SU-DHL-6 (cell line): ENCODE data around the gene TMPRSS11E.

Experiments used
- H2AFZ ChIP-seq: fragments of 200-600 bp; sonication (generic); 2 replicates; pipeline ENCODE4 v1.6.1; 2014; ENCODE audit warnings: low read depth, mild to moderate bottlenecking, moderate library complexity, mixed read lengths, antibody characterized with exemption, low read length; ENCODE audit not compliant: severe bottlenecking
- H3F3A ChIP-seq: fragments of 200-600 bp; shearing (Covaris generic); 2 replicates; pipeline ENCODE4 v1.6.0; 2016; ENCODE audit warnings: antibody characterized with exemption, mild to moderate bottlenecking; ENCODE audit not compliant: insufficient read depth
- H3K27ac ChIP-seq: fragments of 200-600 bp; sonication (generic); 2 replicates; pipeline ENCODE4 v1.5.1; 2016; ENCODE audit warnings: low read depth, mild to moderate bottlenecking, low read length, moderate library complexity, mixed read lengths
- H3K27me3 ChIP-seq: fragments of 200-600 bp; sonication (generic), shearing (Covaris generic); 2 replicates; pipeline ENCODE4 v1.6.0; 2014; ENCODE audit warnings: mild to moderate bottlenecking, low read length
- H3K36me3 ChIP-seq: fragments of 200-600 bp; sonication (generic); 2 replicates; pipeline ENCODE4 v1.6.1; 2014; ENCODE audit warnings: mild to moderate bottlenecking, low read length, mixed read lengths
- H3K4me2 ChIP-seq: fragments of 300-600, 200-600 bp; shearing (Covaris generic), sonication (generic); 2 replicates; pipeline ENCODE4 v1.6.0; 2014; ENCODE audit warnings: low read length, low read depth, mild to moderate bottlenecking; ENCODE audit not compliant: poor library complexity, severe bottlenecking
- H3K4me3 ChIP-seq: fragments of 200-600 bp; sonication (generic); 2 replicates; pipeline ENCODE4 v1.5.1; 2014; ENCODE audit warnings: antibody characterized with exemption, low read length, mild to moderate bottlenecking, mixed read lengths; ENCODE audit not compliant: insufficient read depth, poor library complexity, severe bottlenecking
- H3K79me2 ChIP-seq: fragments of 200-600 bp; sonication (generic); 2 replicates; pipeline ENCODE4 v1.6.1; 2014; ENCODE audit warnings: mild to moderate bottlenecking, low read length, moderate library complexity; ENCODE audit not compliant: insufficient read depth
- H3K9ac ChIP-seq: fragments of 200-600 bp; sonication (generic); 2 replicates; pipeline ENCODE4 v1.7.0; 2014; ENCODE audit warnings: mild to moderate bottlenecking, low read length
- H3K9me2 ChIP-seq: fragments of 200-600 bp; sonication (generic); replicated peaks from 2 replicates; pipeline ENCODE4 v1.6.1; 2014; ENCODE audit warnings: low read length; ENCODE audit not compliant: insufficient read depth
- H3K9me3 ChIP-seq: fragments of 200-600 bp; sonication (generic); 2 replicates; pipeline ENCODE4 v1.6.1; 2014; ENCODE audit warnings: low read length, mixed read lengths; ENCODE audit not compliant: insufficient read depth
- H4K20me1 ChIP-seq: fragments of 200-600 bp; sonication (generic); 2 replicates; pipeline ENCODE4 v1.6.1; 2014; ENCODE audit warnings: low read depth, mild to moderate bottlenecking, antibody characterized with exemption, low read length, moderate library complexity, mixed read lengths
- EZH2phosphoT487 ChIP-seq: fragments of 200-600 bp; sonication (generic), shearing (Covaris generic); conservative IDR thresholded peaks from 2 replicates; pipeline ENCODE4 v1.6.1; 2018; ENCODE audit warnings: mild to moderate bottlenecking, antibody characterized with exemption, low read length, moderate library complexity, mixed read lengths
- TF ChIP-seq, protein P1 (sequence below): fragments of 200-600 bp; sonication (generic); IDR thresholded peaks from one replicate; pipeline ENCODE4 v1.5.1; 2017; ENCODE audit warnings: antibody characterized with exemption, mild to moderate bottlenecking, low read length, moderate library complexity; ENCODE audit not compliant: insufficient read depth, poor library complexity, severe bottlenecking

The TMPRSS11E gene

GRCh38 chr4:68434836-68435235, 12.4 kb upstream of the TMPRSS11E start:
- H3K36me3 ChIP-seq: no peaks in the 10 kb centered on the region
- no peaks in the 10 kb centered on the region for H4K20me1 ChIP-seq
- no peak overlapping the region for H3K4me3 ChIP-seq
- no peaks in the 10 kb centered on the region for H3K9me3 ChIP-seq
- H3K27me3 ChIP-seq: no peaks in the 10 kb centered on the region
- TF ChIP-seq EZH2phosphoT487: no peak
- TF ChIP-seq, protein P1, sequence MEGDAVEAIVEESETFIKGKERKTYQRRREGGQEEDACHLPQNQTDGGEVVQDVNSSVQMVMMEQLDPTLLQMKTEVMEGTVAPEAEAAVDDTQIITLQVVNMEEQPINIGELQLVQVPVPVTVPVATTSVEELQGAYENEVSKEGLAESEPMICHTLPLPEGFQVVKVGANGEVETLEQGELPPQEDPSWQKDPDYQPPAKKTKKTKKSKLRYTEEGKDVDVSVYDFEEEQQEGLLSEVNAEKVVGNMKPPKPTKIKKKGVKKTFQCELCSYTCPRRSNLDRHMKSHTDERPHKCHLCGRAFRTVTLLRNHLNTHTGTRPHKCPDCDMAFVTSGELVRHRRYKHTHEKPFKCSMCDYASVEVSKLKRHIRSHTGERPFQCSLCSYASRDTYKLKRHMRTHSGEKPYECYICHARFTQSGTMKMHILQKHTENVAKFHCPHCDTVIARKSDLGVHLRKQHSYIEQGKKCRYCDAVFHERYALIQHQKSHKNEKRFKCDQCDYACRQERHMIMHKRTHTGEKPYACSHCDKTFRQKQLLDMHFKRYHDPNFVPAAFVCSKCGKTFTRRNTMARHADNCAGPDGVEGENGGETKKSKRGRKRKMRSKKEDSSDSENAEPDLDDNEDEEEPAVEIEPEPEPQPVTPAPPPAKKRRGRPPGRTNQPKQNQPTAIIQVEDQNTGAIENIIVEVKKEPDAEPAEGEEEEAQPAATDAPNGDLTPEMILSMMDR: no peak
- no peaks in the 10 kb centered on the region for H3F3A ChIP-seq
- H3K4me2 ChIP-seq: no peak overlapping the region
- H3K9ac ChIP-seq: no peak overlapping the region
- H2AFZ ChIP-seq: no peak overlapping the region
- H3K27ac ChIP-seq: no peak overlapping the region
- H3K9me2 ChIP-seq: no peaks in the 10 kb centered on the region
- no peaks in the 10 kb centered on the region for H3K79me2 ChIP-seq

DNA sequence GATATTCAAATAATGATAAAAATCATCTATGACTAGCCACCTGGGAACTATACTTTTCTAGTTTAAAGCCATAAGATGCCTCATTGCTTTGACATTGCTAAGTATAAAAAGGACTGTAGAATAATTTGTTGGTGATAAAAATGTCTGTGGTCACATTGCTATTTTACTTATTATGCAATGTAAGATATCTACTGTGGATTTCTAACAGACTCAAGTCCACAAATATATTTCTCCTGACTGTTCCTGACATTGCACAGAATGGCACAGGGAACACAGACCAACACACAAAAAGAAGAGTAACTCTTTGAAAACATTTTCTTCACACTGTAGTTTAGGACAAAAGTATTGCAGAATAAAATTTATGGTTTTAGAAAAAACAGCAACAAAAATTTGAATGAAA, 2.2 kb upstream of the TMPRSS11E start:
- Histone ChIP-seq H3K27me3 (no peaks in the 10 kb centered on the region), H2AFZ (no peak overlapping the region), H3K9me2 (no peaks in the 10 kb centered on the region), H3F3A (no peaks in the 10 kb centered on the region), H3K4me3 (no peak overlapping the region), H3K36me3 (no peaks in the 10 kb centered on the region), H4K20me1 (no peaks in the 10 kb centered on the region), H3K4me2 (no peak overlapping the region), H3K79me2 (no peaks in the 10 kb centered on the region), H3K27ac (no peak overlapping the region), H3K9ac (no peak overlapping the region), H3K9me3 (no peaks in the 10 kb centered on the region)
- no peak for TF ChIP-seq EZH2phosphoT487
- TF ChIP-seq, protein P1: no peak

DNA sequence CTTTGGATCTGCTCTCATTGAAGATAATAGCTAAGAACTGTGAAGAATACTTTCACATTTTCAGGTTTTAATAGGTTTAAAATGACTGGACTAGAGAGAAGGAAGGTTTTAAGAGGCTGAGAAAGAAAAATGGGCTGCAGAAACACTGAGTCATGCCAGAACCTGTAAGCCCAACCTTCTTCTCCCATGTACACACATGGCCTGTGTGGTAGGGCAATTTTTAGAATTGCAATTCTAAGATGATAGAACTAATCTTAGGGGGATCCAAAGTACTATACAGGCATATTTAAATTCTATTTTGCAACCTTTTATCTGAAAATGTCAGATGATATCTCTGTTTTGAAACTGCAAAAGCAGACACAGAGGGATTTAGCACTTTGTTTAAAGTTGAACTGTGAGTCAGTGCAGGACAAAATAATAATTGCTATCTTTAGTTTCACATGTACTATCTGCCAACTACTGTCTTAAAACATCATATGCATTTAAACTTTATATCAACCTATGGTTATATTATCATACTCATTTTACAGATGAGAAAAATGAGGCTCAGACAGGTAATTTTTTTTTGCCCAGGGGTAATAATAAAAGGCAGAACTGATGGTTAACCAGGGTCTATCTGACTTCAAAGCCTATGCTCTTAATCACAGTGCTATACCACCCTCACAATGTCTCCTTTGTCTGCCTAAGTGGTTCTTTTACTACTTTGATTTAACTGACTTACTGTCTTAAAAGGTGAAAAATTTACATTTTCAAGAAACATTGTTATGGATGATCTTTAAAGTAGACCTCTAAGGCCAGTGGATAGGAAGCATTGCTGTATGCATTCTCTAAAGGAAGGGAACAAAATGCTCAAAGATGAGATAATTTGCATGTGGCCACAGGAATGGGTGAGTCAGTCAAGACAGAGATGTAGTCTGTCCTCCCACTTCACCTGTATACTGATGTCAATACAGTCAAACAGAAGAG, 4.3 kb downstream of the TMPRSS11E start:
- Histone ChIP-seq H2AFZ (no peak overlapping the region), H4K20me1 (no peaks in the 10 kb centered on the region), H3K79me2 (no peaks in the 10 kb centered on the region), H3F3A (no peaks in the 10 kb centered on the region), H3K4me2 (no peak overlapping the region), H3K27me3 (no peaks in the 10 kb centered on the region), H3K9ac (no peak overlapping the region), H3K36me3 (no peaks in the 10 kb centered on the region), H3K9me3 (no peaks in the 10 kb centered on the region), H3K27ac (no peak overlapping the region), H3K4me3 (no peak overlapping the region), H3K9me2 (no peaks in the 10 kb centered on the region)
- TF ChIP-seq EZH2phosphoT487: no peak
- TF ChIP-seq, protein P1: no peak
